CD14-positive monocyte (primary cell): ENCODE data around the gene PTPN13. TPM values are rescaled to one million over a fixed set of nuclear protein-coding genes. Genes with fewer than 3 reads are reported as not detected.

Source experiments
- DNase-seq, 3 donors: peaks; one replicate each; pipeline ENCODE4 v3.0.0-alpha.2; 2011 to 2022
- H2AFZ ChIP-seq: 2 replicates; pipeline ENCODE4 v1.6.0; 2012; ENCODE audit warnings: mild to moderate bottlenecking, low read depth, low read length, inconsistent platforms; ENCODE audit not compliant: insufficient read depth, poor library complexity, severe bottlenecking
- H3K27ac ChIP-seq, 2 donors: 1 replicate in 1 of 2; 2 replicates in 1 of 2; pipeline ENCODE4 v1.5.1; 2012 to 2013; ENCODE audit warnings: low read length in 2 of 2, control low read depth in 1 of 2, inconsistent platforms in 1 of 2, low read depth in 1 of 2, mild to moderate bottlenecking in 1 of 2
- H3K27me3 ChIP-seq, 2 donors: one replicate each; pipeline versions ENCODE4 v1.6.0 to v1.6.1; 2011 to 2013; ENCODE audit warnings: low read length in 2 of 2; ENCODE audit not compliant: control insufficient read depth in 2 of 2, insufficient read depth in 2 of 2
- H3K36me3 ChIP-seq, 2 donors: replicated peaks in 1 of 2; 1 replicate in 1 of 2; 2 replicates in 1 of 2; pipeline versions ENCODE4 v1.5.1 to v1.6.1; 2012 to 2013; ENCODE audit warnings: low read length in 2 of 2, control low read depth in 1 of 2, inconsistent platforms in 1 of 2, mild to moderate bottlenecking in 1 of 2; ENCODE audit not compliant: insufficient read depth in 2 of 2, control insufficient read depth in 1 of 2
- H3K4me1 ChIP-seq, 2 donors: 1 replicate in 1 of 2; 2 replicates in 1 of 2; pipeline versions ENCODE4 v1.5.1 to v1.6.1; 2012 to 2013; ENCODE audit warnings: low read length in 2 of 2, control low read depth in 1 of 2, inconsistent platforms in 1 of 2, mild to moderate bottlenecking in 1 of 2, moderate library complexity in 1 of 2; ENCODE audit not compliant: insufficient read depth in 2 of 2, control insufficient read depth in 1 of 2
- H3K4me2 ChIP-seq: replicated peaks from 2 replicates; pipeline ENCODE3; 2012; ENCODE audit warnings: low read length, moderate library complexity, mild to moderate bottlenecking; ENCODE audit not compliant: poor library complexity, severe bottlenecking; ENCODE audit errors: extremely low read depth
- H3K4me3 ChIP-seq, 3 experiments: fragments of 200-600 bp in 1 of 3; sonication (generic) in 1 of 3; replicated peaks in 1 of 3; 1 replicate in 2 of 3; 2 replicates in 1 of 3; pipeline ENCODE4 v1.5.1; 2011 to 2013; ENCODE audit warnings: low read length in 3 of 3, mild to moderate bottlenecking in 3 of 3, control low read depth in 2 of 3, low read depth in 2 of 3, inconsistent platforms in 1 of 3, moderate library complexity in 1 of 3
- H3K79me2 ChIP-seq: 2 replicates; pipeline ENCODE4 v1.6.0; 2012; ENCODE audit warnings: mild to moderate bottlenecking, control low read depth, inconsistent platforms, low read length, moderate library complexity; ENCODE audit not compliant: insufficient read depth
- H3K9ac ChIP-seq: 2 replicates; pipeline ENCODE4 v1.6.0; 2017; ENCODE audit warnings: low read length, mild to moderate bottlenecking; ENCODE audit not compliant: insufficient read depth, poor library complexity, severe bottlenecking
- H3K9me3 ChIP-seq, 2 donors: replicated peaks in 1 of 2; 1 replicate in 1 of 2; 2 replicates in 1 of 2; pipeline versions ENCODE4 v1.5.1 to v1.6.1; 2012 to 2013; ENCODE audit warnings: low read length in 2 of 2, control low read depth in 1 of 2; ENCODE audit not compliant: control insufficient read depth in 1 of 2, insufficient read depth in 1 of 2
- H4K20me1 ChIP-seq: 2 replicates; pipeline ENCODE4 v1.6.0; 2012; ENCODE audit warnings: mild to moderate bottlenecking, low read length, control low read depth, moderate library complexity; ENCODE audit not compliant: insufficient read depth
- H3K27ac Mint-ChIP-seq, 7 donors: one replicate each; pipeline ENCODE4 v1.8.0; 2020; ENCODE audit warnings: mild to moderate bottlenecking in 7 of 7, mixed read lengths in 7 of 7, moderate library complexity in 6 of 7, inconsistent platforms in 2 of 7
- H3K27me3 Mint-ChIP-seq, 3 donors: one replicate each; pipeline ENCODE4 v1.8.0; 2021 to 2022; ENCODE audit warnings: low read depth in 3 of 3, mild to moderate bottlenecking in 3 of 3, mixed read lengths in 3 of 3, moderate library complexity in 3 of 3, inconsistent platforms in 1 of 3
- H3K36me3 Mint-ChIP-seq, 2 donors: one replicate each; pipeline ENCODE4 v1.8.0; 2020; ENCODE audit warnings: mixed read lengths in 2 of 2, inconsistent platforms in 1 of 2, mild to moderate bottlenecking in 1 of 2
- H3K4me1 Mint-ChIP-seq: one replicate; pipeline ENCODE4 v1.8.0; 2020; ENCODE audit warnings: mild to moderate bottlenecking, mixed read lengths
- H3K4me3 Mint-ChIP-seq, 2 donors: one replicate each; pipeline ENCODE4 v1.8.0; 2020; ENCODE audit warnings: mild to moderate bottlenecking in 2 of 2, mixed read lengths in 2 of 2, moderate library complexity in 1 of 2
- H3K9me3 Mint-ChIP-seq, 7 donors: one replicate each; pipeline ENCODE4 v1.8.0; 2020 to 2022; ENCODE audit warnings: mixed read lengths in 7 of 7, mild to moderate bottlenecking in 6 of 7, moderate library complexity in 6 of 7, inconsistent platforms in 2 of 7
- WGBS: methylation state at CpG from one replicate; pipeline ENCODE4 v1.1.5; 2013; ENCODE audit warnings: missing lambda C conversion rate; ENCODE audit not compliant: insufficient coverage; 5-methylcytosine and 5-hydroxymethylcytosine counted together
- intact Hi-C, 2 donors: fragments of 100-400 bp; cut with micrococcal nuclease; formaldehyde crosslinking; loops; one replicate each; pipeline versions ENCODE4 v1.15.0 to v1.15.1; 2023
- polyA plus RNA-seq, 3 donors: library from polyadenylated mRNA; depleted of rRNA in 1 of 3; unstranded in 2 of 3; stranded (reverse) in 1 of 3; fragments of 300-500 nt in 2 of 3; fragments of >200 nt in 1 of 3; fragmentation: Illumina TruSeq in 2 of 3; gene quantifications; 1 replicate in 2 of 3; 2 replicates in 1 of 3; pipeline ENCODE4 v1.2.3, GENCODE V29; 2012 to 2021
- TF ChIP-seq, protein P1 (sequence below): fragments of 200-600 bp; IDR thresholded peaks from one replicate; pipeline ENCODE4 v1.8.0; 2022; ENCODE audit warnings: antibody characterized with exemption, mild to moderate bottlenecking

Gene PTPN13
- polyA plus RNA-seq, 3 donors = 0.04 to 1.0 (median 0.35) TPM

DNA sequence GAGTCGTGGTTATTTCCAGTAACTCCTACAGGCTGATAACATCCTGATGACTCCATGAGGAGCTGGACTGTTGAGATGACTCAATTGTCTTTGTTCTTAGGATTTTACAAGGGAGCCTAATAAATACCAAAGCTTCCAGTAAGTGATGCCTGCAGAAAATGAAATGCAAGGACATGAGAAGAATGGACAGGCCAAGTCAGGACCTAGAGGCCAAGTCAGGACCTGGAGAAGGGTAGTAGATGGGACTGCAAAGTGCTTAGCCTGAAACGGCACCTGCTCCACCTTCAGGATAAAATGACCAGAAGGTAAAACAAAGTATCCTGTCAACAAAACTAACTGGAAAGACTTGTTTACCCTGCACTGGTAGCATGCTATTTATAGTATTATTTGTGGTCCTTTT is 261.5 kb downstream of the PTPN13 start:
- H3K4me2 ChIP-seq = no peak overlapping the region
- H3K36me3 Mint-ChIP-seq = no peaks in the 10 kb centered on the region
- H3K27ac ChIP-seq = no peak overlapping the region
- H4K20me1 ChIP-seq = no peaks in the 10 kb centered on the region
- no peak overlapping the region for H3K4me3 ChIP-seq
- H3K36me3 ChIP-seq = no peaks in the 10 kb centered on the region
- DNase-seq = no peak
- H3K27me3 ChIP-seq = no peaks in the 10 kb centered on the region
- no peaks in the 10 kb centered on the region for H3K79me2 ChIP-seq
- no peak overlapping the region for H3K4me3 Mint-ChIP-seq
- H3K4me1 ChIP-seq = no peaks in the 10 kb centered on the region
- no peaks in the 10 kb centered on the region for H3K27me3 Mint-ChIP-seq
- no peak overlapping the region for H3K9ac ChIP-seq
- no peaks in the 10 kb centered on the region for H3K4me1 Mint-ChIP-seq
- WGBS = no CpG with 5 or more reads among the region's 2 CpGs
- intact Hi-C loops = no loop called here
- H3K27ac Mint-ChIP-seq = no peak overlapping the region
- no peak overlapping the region for H2AFZ ChIP-seq
- no peaks in the 10 kb centered on the region for H3K9me3 ChIP-seq
- TF ChIP-seq, protein P1, sequence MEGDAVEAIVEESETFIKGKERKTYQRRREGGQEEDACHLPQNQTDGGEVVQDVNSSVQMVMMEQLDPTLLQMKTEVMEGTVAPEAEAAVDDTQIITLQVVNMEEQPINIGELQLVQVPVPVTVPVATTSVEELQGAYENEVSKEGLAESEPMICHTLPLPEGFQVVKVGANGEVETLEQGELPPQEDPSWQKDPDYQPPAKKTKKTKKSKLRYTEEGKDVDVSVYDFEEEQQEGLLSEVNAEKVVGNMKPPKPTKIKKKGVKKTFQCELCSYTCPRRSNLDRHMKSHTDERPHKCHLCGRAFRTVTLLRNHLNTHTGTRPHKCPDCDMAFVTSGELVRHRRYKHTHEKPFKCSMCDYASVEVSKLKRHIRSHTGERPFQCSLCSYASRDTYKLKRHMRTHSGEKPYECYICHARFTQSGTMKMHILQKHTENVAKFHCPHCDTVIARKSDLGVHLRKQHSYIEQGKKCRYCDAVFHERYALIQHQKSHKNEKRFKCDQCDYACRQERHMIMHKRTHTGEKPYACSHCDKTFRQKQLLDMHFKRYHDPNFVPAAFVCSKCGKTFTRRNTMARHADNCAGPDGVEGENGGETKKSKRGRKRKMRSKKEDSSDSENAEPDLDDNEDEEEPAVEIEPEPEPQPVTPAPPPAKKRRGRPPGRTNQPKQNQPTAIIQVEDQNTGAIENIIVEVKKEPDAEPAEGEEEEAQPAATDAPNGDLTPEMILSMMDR = no peak
- peaks cover 0 to 4% (median 0%) of the 10 kb centered on the region in 7 donors for H3K9me3 Mint-ChIP-seq

DNA sequence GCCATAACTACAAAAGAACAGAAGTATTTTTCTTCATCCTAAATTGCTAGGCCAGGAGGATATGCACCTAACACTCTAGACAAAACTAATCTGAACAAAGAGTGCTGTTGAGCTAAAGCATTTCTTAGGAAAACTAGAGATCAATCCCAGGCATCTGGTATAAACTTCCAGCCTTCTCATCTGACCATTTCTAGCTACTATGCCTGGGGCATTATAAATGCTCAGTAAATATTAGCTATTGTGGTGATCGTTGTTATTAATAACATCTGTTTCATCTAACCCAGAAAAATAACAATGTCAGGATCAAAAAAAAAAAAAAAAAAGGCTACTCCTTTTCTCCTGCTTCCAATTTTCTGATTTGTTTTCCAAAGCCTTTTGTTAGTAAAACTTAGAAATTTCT is 262.8 kb downstream of the PTPN13 start:
- no peaks in the 10 kb centered on the region for H4K20me1 ChIP-seq
- H3K27ac ChIP-seq = no peak overlapping the region
- no peaks in the 10 kb centered on the region for H3K36me3 ChIP-seq
- no peaks in the 10 kb centered on the region for H3K27me3 ChIP-seq
- no peaks in the 10 kb centered on the region for H3K79me2 ChIP-seq
- WGBS = no CpG with 5 or more reads among the region's 1 CpG
- Mint-ChIP-seq H3K4me3 (no peak overlapping the region), H3K36me3 (no peaks in the 10 kb centered on the region), H3K27me3 (no peaks in the 10 kb centered on the region), H3K9me3 (peaks cover 0 to 4% (median 0%) of the 10 kb centered on the region in 7 donors), H3K27ac (no peak overlapping the region), H3K4me1 (no peaks in the 10 kb centered on the region)
- TF ChIP-seq, protein P1 = no peak
- no peak overlapping the region for H2AFZ ChIP-seq
- intact Hi-C loops = no loop called here
- H3K4me3 ChIP-seq = no peak overlapping the region
- H3K4me1 ChIP-seq = no peaks in the 10 kb centered on the region
- no peaks in the 10 kb centered on the region for H3K9me3 ChIP-seq
- DNase-seq = no peak
- no peak overlapping the region for H3K4me2 ChIP-seq
- H3K9ac ChIP-seq = no peak overlapping the region
